Stimulated activated effector memory CD8-positive, alpha-beta T cell treated with anti-CD3 and anti-CD28 coated beads, Interleukin-12 subunit alpha, Interleukin-12 subunit beta, amount 100 ng/mL, for 72 hours (primary cell): ENCODE data around the gene KCNH8.

Experiments used
- ATAC-seq: fragments of 150-1000 bp; cut with Tn5 transposase; 2 replicates; pipeline ENCODE4 v1.10.0; 2021
- DNase-seq, 2 donors: peaks; one replicate each; pipeline ENCODE4 v3.0.0; 2021 to 2022; ENCODE audit warnings: low spot score in 2 of 2
- H3K27ac Mint-ChIP-seq: one replicate; pipeline ENCODE4 v1.8.0; 2022; ENCODE audit warnings: mild to moderate bottlenecking, mixed read lengths
- H3K36me3 Mint-ChIP-seq: one replicate; pipeline ENCODE4 v1.8.0; 2022; ENCODE audit warnings: mild to moderate bottlenecking, mixed read lengths
- H3K4me1 Mint-ChIP-seq: one replicate; pipeline ENCODE4 v1.8.0; 2022; ENCODE audit warnings: mixed read lengths
- H3K4me3 Mint-ChIP-seq: one replicate; pipeline ENCODE4 v1.8.0; 2022; ENCODE audit warnings: mild to moderate bottlenecking, mixed read lengths
- H3K9me3 Mint-ChIP-seq: one replicate; pipeline ENCODE4 v1.8.0; 2022; ENCODE audit warnings: mixed read lengths

KCNH8 gene

GRCh38 chr3:19256313-19256712 lies 108.0 kb downstream of the KCNH8 start:
- ATAC-seq (no peak), DNase-seq (no peak)
- Mint-ChIP-seq H3K4me1 (no peaks in the 10 kb centered on the region), H3K4me3 (no peak overlapping the region), H3K27ac (no peak overlapping the region), H3K9me3 (peaks cover 2% of the 10 kb centered on the region), H3K36me3 (no peaks in the 10 kb centered on the region)

DNA sequence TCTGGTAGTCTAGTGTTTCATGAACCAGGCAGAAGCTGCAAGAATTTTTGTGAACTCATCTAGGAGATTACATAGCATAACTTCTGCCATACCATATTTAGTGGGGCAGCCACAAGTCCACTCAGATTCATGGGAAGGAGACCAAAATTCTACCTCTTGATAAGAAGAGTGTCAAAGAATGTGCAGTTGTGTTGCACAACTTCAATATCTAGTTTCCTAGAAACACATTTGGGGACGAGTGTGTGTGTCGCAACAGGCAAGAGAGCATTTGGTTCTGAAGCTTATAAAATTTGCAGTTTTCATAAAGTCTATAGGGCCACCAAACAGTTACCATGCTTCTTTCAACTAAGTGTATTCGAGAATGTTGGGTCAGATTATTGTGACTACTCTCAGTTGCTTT lies 115.3 kb downstream of the KCNH8 start:
- no peak for ATAC-seq
- H3K36me3 Mint-ChIP-seq, result no peaks in the 10 kb centered on the region
- no peak overlapping the region for H3K4me3 Mint-ChIP-seq

GRCh38 chr3:19264424-19264823 lies 116.1 kb downstream of the KCNH8 start:
- Mint-ChIP-seq H3K27ac (no peak overlapping the region), H3K9me3 (peaks cover 2% of the 10 kb centered on the region), H3K4me3 (no peak overlapping the region), H3K4me1 (no peaks in the 10 kb centered on the region), H3K36me3 (no peaks in the 10 kb centered on the region)
- DNase-seq (no peak), ATAC-seq (no peak)

More for the DNA sequence above, 115.3 kb downstream of the KCNH8 start:
- no peak overlapping the region for H3K27ac Mint-ChIP-seq
- H3K9me3 Mint-ChIP-seq, result peaks cover 2% of the 10 kb centered on the region
- no peaks in the 10 kb centered on the region for H3K4me1 Mint-ChIP-seq
- no peak for DNase-seq

DNA sequence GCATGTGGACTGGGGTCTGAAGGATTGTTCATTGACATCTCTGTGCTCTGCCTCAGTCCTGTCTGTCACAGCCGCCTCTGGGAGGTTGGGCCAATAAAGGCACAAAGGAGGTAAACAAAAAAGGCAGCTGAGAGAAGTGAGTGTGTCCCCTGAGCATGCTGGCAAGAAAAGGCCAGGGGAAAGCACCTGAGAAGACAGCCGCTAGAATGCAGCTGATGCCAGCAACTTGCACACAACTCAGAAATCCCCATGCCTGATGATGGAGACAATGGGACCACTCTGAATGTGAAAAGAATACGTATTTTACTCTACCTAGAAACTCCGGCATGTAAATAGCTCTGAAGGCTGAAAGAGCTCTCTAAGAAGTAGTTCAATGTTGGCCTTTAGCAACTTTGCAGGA lies 118.7 kb downstream of the KCNH8 start:
- ATAC-seq (no peak), DNase-seq (no peak)
- Mint-ChIP-seq H3K9me3 (no peaks in the 10 kb centered on the region), H3K4me3 (no peak overlapping the region), H3K27ac (no peak overlapping the region), H3K4me1 (no peaks in the 10 kb centered on the region), H3K36me3 (no peaks in the 10 kb centered on the region)

DNA sequence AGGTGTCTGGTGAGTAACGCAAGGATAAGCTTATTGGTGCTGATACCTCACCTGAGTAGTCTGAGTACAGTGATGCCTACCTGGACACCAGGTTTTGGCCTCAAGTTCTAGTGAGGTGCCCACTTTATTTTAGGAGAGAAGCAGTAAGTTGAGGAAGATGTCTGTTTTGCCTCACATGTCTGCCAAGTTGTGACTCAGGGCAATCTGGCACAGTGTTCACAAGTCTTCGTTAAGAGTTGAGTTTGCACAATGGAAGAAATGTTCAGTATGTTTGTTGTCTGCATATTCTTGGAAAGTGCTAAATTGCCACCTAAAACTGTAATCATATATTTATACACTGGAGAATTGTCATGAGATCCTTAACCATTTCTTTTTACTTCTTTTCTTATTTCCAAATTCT lies 122.2 kb downstream of the KCNH8 start:
- no peak for ATAC-seq
- no peak overlapping the region for H3K27ac Mint-ChIP-seq
- no peak overlapping the region for H3K4me3 Mint-ChIP-seq
- DNase-seq, result no peak
- no peaks in the 10 kb centered on the region for H3K4me1 Mint-ChIP-seq
- no peaks in the 10 kb centered on the region for H3K36me3 Mint-ChIP-seq
- H3K9me3 Mint-ChIP-seq, result no peaks in the 10 kb centered on the region

DNA sequence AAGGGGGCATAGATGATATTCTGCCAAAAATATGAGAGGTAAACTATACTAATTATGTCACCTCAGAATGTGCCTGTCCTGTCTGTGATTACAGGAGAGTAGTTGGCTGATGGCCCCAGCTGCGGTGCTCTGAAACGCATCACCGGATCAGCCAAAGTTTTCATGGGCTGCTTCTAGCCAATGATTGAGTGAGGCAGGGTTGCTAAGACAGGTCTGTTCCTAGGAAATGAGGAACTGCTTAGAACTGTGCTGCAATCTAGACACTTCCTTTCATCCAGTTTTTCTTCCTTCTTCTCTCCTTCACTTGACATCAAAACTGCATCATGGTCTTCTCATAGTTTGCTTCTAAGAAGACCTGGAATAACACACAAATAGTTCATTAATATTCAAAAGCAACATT lies 124.0 kb downstream of the KCNH8 start:
- DNase-seq, result no peak
- no peaks in the 10 kb centered on the region for H3K36me3 Mint-ChIP-seq
- no peaks in the 10 kb centered on the region for H3K4me1 Mint-ChIP-seq

GRCh38 chr3:19273091-19273490 lies 124.8 kb downstream of the KCNH8 start:
- no peak overlapping the region for H3K4me3 Mint-ChIP-seq
- no peaks in the 10 kb centered on the region for H3K36me3 Mint-ChIP-seq
- no peak for DNase-seq

More for the DNA sequence above, 124.0 kb downstream of the KCNH8 start:
- no peak for ATAC-seq
- no peak overlapping the region for H3K4me3 Mint-ChIP-seq
- H3K9me3 Mint-ChIP-seq, result no peaks in the 10 kb centered on the region
- H3K27ac Mint-ChIP-seq, result no peak overlapping the region

GRCh38 chr3:19274576-19274975 lies 126.3 kb downstream of the KCNH8 start:
- DNase-seq, result no peak
- Mint-ChIP-seq H3K27ac (no peak overlapping the region), H3K4me3 (no peak overlapping the region), H3K36me3 (no peaks in the 10 kb centered on the region), H3K4me1 (no peaks in the 10 kb centered on the region), H3K9me3 (no peaks in the 10 kb centered on the region)
- no peak for ATAC-seq

More at GRCh38 chr3:19273091-19273490, 124.8 kb downstream of the KCNH8 start:
- H3K9me3 Mint-ChIP-seq, result no peaks in the 10 kb centered on the region
- no peaks in the 10 kb centered on the region for H3K4me1 Mint-ChIP-seq
- ATAC-seq, result no peak
- H3K27ac Mint-ChIP-seq, result no peak overlapping the region

DNA sequence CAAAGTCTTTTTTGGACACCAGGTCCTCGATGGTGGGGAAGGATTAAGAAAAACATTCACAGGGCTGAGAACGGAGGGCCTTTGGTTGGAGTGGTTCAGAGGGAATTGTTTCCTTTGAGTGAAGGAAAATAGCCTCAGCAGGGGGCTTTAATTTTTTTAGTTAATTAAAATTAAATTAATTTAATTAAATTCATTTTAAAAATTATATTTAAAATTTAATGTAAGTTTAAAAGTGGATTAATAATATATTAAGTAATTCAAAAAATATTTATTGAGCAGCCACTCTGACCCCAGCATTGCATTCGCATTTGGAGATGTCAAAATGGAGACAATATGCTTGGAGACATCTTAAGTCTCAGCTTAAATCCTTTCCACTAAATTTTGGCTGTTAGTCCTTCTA lies 136.7 kb downstream of the KCNH8 start:
- H3K4me1 Mint-ChIP-seq, result no peaks in the 10 kb centered on the region
- no peak for ATAC-seq
- H3K9me3 Mint-ChIP-seq, result peaks cover 6% of the 10 kb centered on the region
- DNase-seq, result no peak
- no peaks in the 10 kb centered on the region for H3K36me3 Mint-ChIP-seq
- no peak overlapping the region for H3K27ac Mint-ChIP-seq
- no peak overlapping the region for H3K4me3 Mint-ChIP-seq

DNA sequence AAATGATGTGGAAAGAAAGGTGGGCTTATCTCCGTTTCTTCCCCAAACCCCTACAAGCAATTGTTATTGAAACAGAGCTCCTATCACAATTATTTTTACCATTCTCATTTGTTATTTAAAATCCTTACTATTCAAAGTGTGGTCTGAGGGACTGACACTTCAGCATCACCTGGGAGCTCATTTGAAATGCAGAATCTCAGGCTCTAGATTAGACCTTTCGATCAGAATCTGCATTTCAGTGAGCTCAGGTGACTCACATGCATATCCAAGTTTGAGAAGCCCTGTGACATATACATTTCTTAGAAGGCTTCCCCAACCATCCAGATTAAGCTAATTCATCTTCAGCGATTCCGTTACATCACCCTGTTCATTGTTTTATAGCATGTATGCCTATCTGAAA lies 145.0 kb downstream of the KCNH8 start:
- H3K4me1 Mint-ChIP-seq, result no peaks in the 10 kb centered on the region
- no peak for ATAC-seq
- DNase-seq, result no peak
- no peak overlapping the region for H3K4me3 Mint-ChIP-seq
- no peaks in the 10 kb centered on the region for H3K36me3 Mint-ChIP-seq
- peaks cover 3% of the 10 kb centered on the region for H3K9me3 Mint-ChIP-seq
- no peak overlapping the region for H3K27ac Mint-ChIP-seq

- no peak overlapping the region for H3K4me3 Mint-ChIP-seq
- peaks cover 3% of the 10 kb centered on the region for H3K9me3 Mint-ChIP-seq
- ATAC-seq (no peak), DNase-seq (no peak)
- no peak overlapping the region for H3K27ac Mint-ChIP-seq
- H3K4me1 Mint-ChIP-seq, result no peaks in the 10 kb centered on the region
- no peaks in the 10 kb centered on the region for H3K36me3 Mint-ChIP-seq
Measured at GRCh38 chr3:19295208-19295607, 146.9 kb downstream of the KCNH8 start.

DNA sequence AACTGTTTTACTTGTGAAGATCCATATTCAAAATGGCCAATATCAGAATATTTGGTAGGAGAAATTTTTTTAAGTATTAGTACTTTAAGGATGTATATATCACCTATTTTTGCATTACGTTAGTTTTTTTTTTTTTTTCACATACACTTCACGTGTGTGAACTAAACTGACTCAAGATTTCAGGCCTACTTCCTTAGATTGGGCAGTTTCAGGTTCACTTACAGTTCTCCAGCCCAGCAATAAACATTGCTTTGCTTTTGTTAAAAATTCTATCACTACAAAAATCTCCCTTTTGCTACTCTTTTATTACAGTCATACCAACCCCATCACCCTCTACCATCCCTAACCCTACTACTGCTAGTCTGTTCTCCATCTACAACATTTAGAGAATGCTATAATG lies 183.6 kb downstream of the KCNH8 start:
- no peak for ATAC-seq
- no peaks in the 10 kb centered on the region for H3K36me3 Mint-ChIP-seq
- H3K4me3 Mint-ChIP-seq, result no peak overlapping the region
- H3K27ac Mint-ChIP-seq, result no peak overlapping the region
- DNase-seq, result no peak
- peaks cover 6% of the 10 kb centered on the region for H3K9me3 Mint-ChIP-seq
- H3K4me1 Mint-ChIP-seq, result no peaks in the 10 kb centered on the region

- no peak overlapping the region for H3K27ac Mint-ChIP-seq
- no peaks in the 10 kb centered on the region for H3K36me3 Mint-ChIP-seq
- H3K4me3 Mint-ChIP-seq, result no peak overlapping the region
- H3K4me1 Mint-ChIP-seq, result no peaks in the 10 kb centered on the region
- H3K9me3 Mint-ChIP-seq, result peaks cover 4% of the 10 kb centered on the region
- DNase-seq (no peak), ATAC-seq (no peak)
Measured at GRCh38 chr3:19334120-19334519, 185.8 kb downstream of the KCNH8 start.

DNA sequence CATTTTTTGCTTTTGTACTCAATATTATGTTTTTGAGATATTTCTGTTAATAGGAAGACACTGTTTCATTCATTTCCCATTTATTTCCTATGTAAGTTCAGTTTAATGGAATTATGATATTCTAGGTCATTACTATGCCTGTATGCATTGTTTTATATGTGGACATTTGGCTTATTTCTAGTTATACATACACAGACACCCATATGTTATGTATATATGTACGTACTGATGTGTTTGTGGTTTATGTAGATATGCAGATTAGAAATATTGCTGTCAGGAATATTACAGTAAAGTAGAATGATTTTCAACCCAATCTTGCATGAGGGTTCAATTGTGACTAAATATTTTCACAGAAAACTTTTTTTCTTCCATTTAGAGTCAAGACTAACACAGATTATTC lies 190.5 kb downstream of the KCNH8 start:
- Mint-ChIP-seq H3K36me3 (no peaks in the 10 kb centered on the region), H3K4me3 (no peak overlapping the region), H3K27ac (no peak overlapping the region), H3K4me1 (no peaks in the 10 kb centered on the region), H3K9me3 (peaks cover 3% of the 10 kb centered on the region)
- DNase-seq (no peak), ATAC-seq (no peak)

GRCh38 chr3:19342389-19342788 lies 194.1 kb downstream of the KCNH8 start:
- ATAC-seq (no peak), DNase-seq (no peak)
- Mint-ChIP-seq H3K9me3 (peaks cover 3% of the 10 kb centered on the region), H3K27ac (no peak overlapping the region), H3K4me1 (no peaks in the 10 kb centered on the region), H3K36me3 (no peaks in the 10 kb centered on the region), H3K4me3 (no peak overlapping the region)

GRCh38 chr3:19346759-19347158 lies 198.4 kb downstream of the KCNH8 start:
- H3K4me3 Mint-ChIP-seq, result no peak overlapping the region
- DNase-seq (no peak), ATAC-seq (no peak)
- no peaks in the 10 kb centered on the region for H3K4me1 Mint-ChIP-seq
- H3K36me3 Mint-ChIP-seq, result no peaks in the 10 kb centered on the region
- no peak overlapping the region for H3K27ac Mint-ChIP-seq
- no peaks in the 10 kb centered on the region for H3K9me3 Mint-ChIP-seq

GRCh38 chr3:19347671-19348070 lies 199.4 kb downstream of the KCNH8 start:
- H3K27ac Mint-ChIP-seq, result no peak overlapping the region
- no peak overlapping the region for H3K4me3 Mint-ChIP-seq
- DNase-seq (no peak), ATAC-seq (no peak)
- no peaks in the 10 kb centered on the region for H3K9me3 Mint-ChIP-seq
- no peaks in the 10 kb centered on the region for H3K36me3 Mint-ChIP-seq
- H3K4me1 Mint-ChIP-seq, result no peaks in the 10 kb centered on the region
